ENCODE measurements around the gene CC2D1A.

Gene CC2D1A

GRCh38 chr19:13877303-13877702 is 28.7 kb upstream of the CC2D1A start:
- no peak for DNase-seq (ENCODE audit: low spot score)

- peak; percentile 97 for DNase-seq (ENCODE audit: low spot score)
These were observed 25.6 kb upstream of the CC2D1A start for GRCh38 chr19:13880059-13881043.

DNA sequence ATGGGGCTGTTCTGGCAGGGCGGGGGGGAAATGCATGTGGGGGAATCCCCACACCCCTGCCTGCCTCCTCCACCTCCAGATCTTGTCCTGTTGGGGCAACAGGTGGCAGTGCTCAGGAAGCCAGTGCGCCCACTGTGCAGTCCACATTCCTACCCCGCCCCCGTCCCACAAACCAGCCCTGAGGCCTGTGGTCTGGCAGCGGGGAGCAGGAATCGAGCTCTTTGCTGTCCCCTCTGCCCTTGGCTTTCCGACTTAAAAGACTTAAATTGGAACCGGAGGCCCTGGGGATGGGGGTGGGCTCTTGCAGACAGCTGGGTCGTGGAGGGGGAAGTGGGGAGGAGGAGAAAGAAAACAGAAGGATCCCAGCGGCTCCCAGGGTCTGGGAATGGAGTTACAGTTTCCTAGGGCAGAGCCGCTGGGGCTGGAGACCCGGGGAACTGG is 24.7 kb upstream of the CC2D1A start:
- peak; percentile 21 for DNase-seq (ENCODE audit: low spot score)

- no peak for DNase-seq (ENCODE audit: low spot score)
These were observed 24.1 kb upstream of the CC2D1A start for GRCh38 chr19:13881692-13882418.

- DNase-seq (ENCODE audit: low spot score): no peak
These were observed 23.6 kb upstream of the CC2D1A start for GRCh38 chr19:13882419-13882795.

DNA sequence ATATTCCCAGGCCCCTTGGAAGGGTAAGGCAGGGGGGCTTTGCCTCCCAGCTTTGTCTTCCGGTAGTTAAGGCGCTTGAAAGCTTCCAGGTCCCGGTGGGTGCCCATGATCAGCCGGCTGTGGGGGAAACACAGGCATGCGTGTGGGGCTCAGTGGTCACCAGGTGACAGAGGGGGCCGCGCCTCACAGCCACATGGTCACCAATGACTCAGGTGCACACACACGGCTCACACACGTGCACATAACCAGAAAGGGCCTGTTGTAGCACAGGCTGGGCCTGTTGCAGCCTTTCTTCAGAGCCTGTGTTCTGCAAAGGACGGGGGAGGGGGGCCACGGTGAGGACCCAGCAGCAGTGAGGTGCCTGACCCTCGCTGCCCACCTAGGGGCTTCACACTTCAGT is 23.2 kb upstream of the CC2D1A start:
- DNase-seq (ENCODE audit: low spot score): no peak

DNA sequence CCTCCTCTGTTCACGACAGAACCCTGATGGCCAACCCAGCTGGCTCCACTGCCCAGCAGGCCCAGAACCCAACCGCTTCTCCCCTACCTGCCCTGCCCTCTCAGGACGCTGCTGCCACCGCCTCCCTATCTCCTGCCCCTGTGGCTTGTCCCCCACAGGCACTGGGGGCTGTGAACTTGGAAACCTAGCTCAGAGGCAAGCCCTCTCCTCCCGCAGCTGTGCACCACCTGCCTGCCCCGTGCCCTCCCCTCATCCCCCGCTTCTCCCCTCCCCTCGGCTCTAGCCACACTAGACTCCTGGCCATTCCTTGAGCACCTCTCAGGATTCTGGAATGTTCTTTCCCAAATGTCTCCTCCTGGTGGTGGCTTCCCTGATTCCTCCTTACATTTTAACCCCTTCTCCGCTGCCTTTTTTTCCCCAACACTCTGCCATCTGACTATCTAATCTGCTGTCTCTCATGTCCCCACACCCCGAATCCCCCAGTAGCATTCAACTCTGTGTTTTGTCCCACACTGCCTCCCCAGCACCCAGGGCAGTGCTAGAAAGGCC is 22.4 kb upstream of the CC2D1A start:
- DNase-seq (ENCODE audit: low spot score): no peak

DNA sequence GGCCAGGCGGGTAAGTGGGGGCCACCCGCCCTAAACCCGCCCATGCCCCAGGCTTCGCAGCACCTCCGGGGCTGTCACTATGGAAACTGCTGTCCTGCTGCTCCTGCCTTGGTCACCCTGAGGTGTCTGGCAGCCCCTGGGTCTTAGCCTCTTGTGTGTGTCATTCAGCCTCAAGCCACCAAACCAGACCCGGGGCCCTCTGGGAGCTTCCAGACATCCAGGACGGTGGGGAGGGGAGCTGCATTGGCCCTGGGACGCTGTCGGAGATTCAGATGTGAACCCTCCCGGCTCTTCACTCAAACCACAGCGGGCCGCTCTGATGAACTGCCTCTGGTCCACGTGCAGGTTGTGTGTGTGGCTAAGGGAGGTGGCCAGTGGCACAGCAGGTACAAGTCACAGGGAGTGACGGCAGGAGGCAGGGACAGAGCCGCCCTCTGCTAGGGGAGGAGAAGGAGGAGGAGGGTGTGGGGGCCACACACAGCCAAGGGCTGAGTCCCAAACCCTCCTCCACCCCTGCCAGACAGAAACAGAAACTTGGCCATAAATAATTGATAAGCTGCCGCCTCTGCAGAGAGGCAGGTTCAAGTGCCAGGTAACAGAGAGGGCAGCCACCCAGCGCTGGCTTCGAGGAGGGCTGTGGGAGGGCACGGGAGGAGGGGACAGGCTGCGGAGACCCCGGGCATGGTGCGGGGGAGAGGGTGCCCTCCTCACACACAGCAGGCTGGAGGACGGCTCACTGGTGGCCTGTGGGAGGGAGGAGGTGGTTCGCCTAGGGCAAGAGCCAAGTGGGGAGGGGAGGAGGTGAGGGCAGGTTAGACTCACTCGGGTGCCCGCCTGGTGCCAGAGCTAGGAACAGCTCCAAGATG is 21.0 kb upstream of the CC2D1A start:
- peak; percentile 41 for DNase-seq (ENCODE audit: low spot score)

- DNase-seq (ENCODE audit: low spot score): no peak
These were observed 20.1 kb upstream of the CC2D1A start for GRCh38 chr19:13885826-13886365.

DNA sequence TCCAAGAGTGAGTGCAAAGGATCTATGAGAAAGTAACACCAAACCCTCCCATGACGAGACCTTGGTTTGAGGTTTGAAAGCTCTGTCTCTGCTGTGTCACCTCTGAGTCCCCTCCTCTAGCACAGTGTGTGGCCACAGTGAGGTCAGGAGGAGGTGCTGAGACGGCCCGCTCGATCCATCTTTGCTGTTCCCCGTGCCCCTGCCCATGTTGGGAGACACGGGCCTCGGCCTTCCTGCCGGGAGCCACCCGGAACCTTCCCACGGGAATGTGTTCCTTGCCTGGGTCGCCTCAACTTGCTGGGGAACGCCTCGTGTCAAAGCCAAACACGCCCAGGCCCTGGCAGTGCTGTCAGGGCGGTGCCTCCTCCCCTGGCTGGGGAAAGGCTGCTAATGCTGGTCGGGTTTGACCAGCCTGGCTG is 19.0 kb upstream of the CC2D1A start:
- no peak for DNase-seq (ENCODE audit: low spot score)

DNA sequence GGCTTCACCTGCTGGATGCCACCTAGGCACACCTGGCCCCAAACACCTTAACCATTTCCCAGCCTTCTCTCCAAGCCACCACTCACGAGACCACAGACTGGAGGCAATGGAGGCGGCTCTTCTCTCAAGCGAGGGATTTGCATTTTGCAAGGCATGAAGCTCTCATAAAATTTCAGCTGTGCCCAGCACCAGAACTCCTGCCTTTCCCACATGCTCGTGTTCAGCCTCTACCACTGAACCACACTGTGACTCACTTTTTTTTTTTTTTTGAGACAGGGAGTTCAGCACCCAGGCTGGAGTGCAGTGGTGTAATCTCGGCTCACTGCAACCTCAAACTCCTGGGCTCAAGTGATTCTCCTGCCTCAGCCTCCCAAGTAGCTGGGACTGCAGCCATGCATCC is 18.5 kb upstream of the CC2D1A start:
- DNase-seq (ENCODE audit: low spot score): no peak

DNA sequence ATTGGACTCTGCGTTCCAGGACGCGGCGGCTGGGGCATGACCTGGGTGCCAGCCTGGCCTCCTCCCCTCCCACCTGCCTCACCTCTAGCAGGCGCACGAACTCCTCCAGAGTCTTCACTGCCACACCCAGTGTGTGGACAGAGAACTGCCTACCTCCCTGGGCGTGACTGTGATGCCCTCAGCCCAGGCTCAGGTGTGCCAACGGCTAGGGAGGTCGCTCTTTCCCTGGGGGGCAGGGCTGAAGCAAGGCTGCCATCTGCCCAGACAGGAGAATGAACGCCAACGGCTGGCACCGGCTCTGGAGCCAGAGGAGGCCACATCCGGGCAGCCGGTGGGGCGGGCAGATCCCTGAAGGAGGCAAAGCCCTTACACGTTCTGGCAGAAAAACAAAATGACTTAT is 17.7 kb upstream of the CC2D1A start:
- DNase-seq (ENCODE audit: low spot score): no peak

- no peak for DNase-seq (ENCODE audit: low spot score)
These were observed 15.9 kb upstream of the CC2D1A start for GRCh38 chr19:13890136-13890535.

DNA sequence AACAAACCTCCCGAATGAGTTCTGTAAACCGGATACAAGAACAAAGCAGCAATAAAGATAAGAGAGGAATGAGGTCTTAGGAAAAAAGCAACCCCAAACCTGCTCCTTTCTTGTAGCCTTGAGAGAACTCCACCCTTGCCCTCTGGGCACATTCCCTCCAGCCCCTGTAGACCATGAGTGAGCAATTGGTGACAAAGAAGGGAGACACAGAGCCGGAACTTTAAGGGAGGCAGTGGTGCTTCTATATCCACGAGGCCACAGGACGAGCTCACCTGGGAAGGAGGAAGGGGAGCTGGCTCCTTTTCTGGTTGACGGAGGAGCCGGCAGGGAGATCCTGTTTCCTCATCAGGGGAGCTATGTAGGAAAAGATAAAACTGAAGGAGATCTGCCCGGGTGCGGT is 13.1 kb upstream of the CC2D1A start:
- no peak for DNase-seq (ENCODE audit: low spot score)

DNA sequence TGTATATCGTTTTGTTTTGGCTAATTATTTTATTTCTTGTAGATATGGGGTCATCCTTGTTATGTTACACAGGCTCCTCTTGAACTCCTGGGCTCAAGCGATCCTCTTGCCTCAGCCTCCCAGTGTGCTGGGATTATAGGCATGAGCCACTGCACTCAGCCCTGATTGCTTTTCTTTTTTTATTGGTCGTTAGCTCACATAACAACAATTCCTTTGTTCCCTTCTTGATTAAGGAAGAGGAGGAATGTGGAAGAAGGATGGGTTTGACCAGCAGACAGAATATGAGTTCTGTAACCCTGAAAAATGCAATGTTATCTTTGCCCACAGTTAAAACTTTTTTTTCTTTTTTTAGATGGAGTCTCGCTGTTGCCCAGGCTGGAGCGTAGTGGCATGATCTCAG is 11.4 kb upstream of the CC2D1A start:
- no peak for DNase-seq (ENCODE audit: low spot score)

DNA sequence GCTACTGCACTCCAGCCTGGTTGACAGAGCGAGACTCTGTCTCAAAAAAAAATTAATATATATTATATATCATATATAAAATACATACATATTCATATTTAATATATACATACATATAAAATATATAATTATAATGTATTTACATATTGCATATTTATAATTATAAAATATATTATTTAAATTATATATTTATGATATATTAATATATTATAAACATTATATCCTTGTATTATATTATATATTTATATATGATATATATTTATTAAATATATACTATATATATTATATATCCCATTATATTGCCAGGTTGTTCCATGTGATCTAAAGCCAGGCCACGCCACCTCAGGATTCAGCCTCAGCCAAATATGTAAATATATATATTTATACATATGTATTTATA is 9.8 kb upstream of the CC2D1A start:
- DNase-seq (ENCODE audit: low spot score): no peak

DNA sequence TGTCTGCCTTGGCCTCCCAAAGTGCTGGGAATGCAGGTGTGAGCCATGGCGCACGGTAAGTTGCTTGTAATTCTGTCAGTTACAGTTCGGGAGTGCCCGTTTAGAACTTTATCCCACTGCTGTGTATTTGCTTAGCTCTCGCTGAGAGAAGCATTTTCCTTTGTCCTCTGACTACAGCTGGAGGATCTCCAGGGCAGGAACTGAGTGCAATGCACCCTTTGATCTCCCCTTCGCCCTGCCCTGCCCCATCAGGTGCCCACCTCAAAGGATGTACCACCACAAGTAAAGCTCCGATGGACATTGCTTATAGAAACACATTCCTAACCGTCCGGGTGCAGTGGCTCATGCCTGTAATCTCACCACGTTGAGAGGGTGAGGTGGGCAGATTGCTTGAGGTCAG is 6.6 kb upstream of the CC2D1A start:
- no peak for DNase-seq (ENCODE audit: low spot score)

DNA sequence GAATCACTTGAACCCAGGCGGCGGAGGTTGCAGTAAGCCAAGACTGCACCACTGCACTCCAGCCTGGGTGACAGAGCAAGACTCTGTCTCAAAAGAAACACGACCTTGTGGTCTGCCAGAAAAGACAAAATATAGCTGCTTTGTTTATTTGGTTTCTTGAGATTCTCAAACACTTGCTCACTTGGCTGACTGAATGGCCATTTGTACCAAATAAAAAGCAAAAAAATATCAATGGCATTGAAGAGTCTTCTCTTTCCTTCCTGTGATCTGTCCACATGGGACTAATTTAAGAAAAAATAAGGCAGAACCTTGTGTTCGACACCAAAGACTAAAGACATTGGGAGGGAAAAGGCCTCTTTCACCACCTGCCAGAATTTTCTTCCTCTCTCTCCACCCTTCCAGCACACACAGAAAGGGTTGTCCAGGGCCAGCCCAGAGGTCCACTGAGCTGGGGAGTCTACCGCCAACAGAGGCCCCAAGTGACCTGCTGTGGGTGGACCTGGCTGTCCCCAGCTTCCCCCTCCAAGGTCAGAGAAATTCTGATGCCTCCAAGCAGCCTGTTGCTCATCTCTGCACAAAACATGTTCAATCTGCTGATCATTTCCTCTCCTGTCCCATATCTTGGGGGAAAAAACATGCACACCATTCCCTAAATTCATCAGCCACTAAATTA is 6.0 kb upstream of the CC2D1A start:
- no peak for DNase-seq (ENCODE audit: low spot score)

- DNase-seq (ENCODE audit: low spot score): no peak
These were observed 2.9 kb upstream of the CC2D1A start for GRCh38 chr19:13902993-13903555.

DNA sequence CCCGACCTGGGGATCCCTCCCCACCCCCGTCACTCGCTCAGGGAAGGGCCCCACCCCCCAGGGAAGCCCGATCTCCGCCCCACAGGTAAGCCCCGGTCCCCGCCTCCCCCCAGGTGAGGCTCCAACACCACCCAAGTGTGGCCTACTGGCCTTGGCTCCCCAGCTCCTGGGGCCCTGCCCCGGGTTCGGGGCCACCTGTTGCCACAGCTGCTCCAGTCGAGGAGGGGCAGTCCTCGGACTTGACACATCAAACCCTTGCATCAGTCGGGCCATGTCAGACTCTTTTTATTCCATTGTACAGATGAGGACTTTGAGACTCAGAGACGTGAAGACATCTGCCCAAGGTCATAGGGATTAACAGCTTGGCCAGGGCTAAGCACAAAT is 512 bp downstream of the CC2D1A start:
- peak; percentile 12 for DNase-seq (ENCODE audit: low spot score)

DNA sequence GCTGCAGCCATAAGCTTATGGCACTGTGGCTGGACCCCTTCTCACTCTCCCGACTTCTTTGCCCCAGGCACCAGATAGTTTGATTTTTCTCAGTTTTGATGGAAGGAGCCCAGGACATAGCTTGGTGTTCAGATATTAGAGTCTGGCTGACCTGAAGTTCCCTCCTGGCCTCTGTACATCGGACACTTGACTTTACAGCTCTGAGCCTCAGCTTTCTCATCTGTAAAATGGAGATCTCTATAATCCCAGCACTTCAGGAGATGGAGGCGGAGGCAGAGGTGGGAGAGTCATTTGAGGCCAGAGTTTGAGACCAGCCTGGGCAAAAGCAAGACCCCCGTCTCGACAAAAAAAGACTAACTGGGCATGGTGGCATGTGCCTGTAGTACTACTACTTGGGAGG is 909 bp downstream of the CC2D1A start:
- no peak for DNase-seq (ENCODE audit: low spot score)
